ENCODE measurements around the gene TMEM231. TPM values are rescaled to one million over a fixed set of nuclear protein-coding genes. Genes with fewer than 3 reads are reported as not detected.

TMEM231 gene
- total RNA-seq, 4 donors from 2014 or later = 2.9 to 6.2 (median 4.7) TPM

GRCh38 chr16:75532142-75532765, 23.8 kb downstream of the TMEM231 start:
- TF ChIP-seq CTCF (IDR thresholded peaks at IDR 0.05; ENCODE audit: low read depth) = no peak

- TF ChIP-seq CTCF (IDR thresholded peaks at IDR 0.05; ENCODE audit: low read depth) = no peak
Observed at GRCh38 chr16:75529959-75530358, 26.1 kb downstream of the TMEM231 start.

- TF ChIP-seq CTCF (IDR thresholded peaks at IDR 0.05; ENCODE audit: low read depth) = no peak
Observed at GRCh38 chr16:75529056-75529905, 26.8 kb downstream of the TMEM231 start.

- TF ChIP-seq CTCF (IDR thresholded peaks at IDR 0.05; ENCODE audit: low read depth) = no peak
Observed at GRCh38 chr16:75527825-75528299, 28.2 kb downstream of the TMEM231 start.

GRCh38 chr16:75526032-75526790, 29.8 kb downstream of the TMEM231 start:
- TF ChIP-seq CTCF (IDR thresholded peaks at IDR 0.05; ENCODE audit: low read depth) = no peak

GRCh38 chr16:75519175-75519574, 36.9 kb downstream of the TMEM231 start:
- no peak for TF ChIP-seq CTCF (IDR thresholded peaks at IDR 0.05; ENCODE audit: low read depth)

GRCh38 chr16:75514296-75514695, 41.8 kb downstream of the TMEM231 start:
- no peak for TF ChIP-seq CTCF (IDR thresholded peaks at IDR 0.05; ENCODE audit: low read depth)

Data from subcutaneous adipose tissue (tissue), 4 donors.